Measurements from ENCODE around the gene EBF4.

The EBF4 gene

GRCh38 chr20:2687514-2687913, 5.1 kb upstream of the EBF4 start:
- TF ChIP-seq CTCF (IDR thresholded peaks at IDR 0.05; ENCODE audit: low read depth, low read length) = no peak
- no peak overlapping the region for H3K4me3 ChIP-seq (ENCODE audit: low read depth, low read length)

GRCh38 chr20:2688041-2688591, 4.5 kb upstream of the EBF4 start:
- peak; percentile 58 for TF ChIP-seq CTCF (IDR thresholded peaks at IDR 0.05; ENCODE audit: low read depth, low read length)

GRCh38 chr20:2690213-2690612, 2.4 kb upstream of the EBF4 start:
- H3K4me3 ChIP-seq (ENCODE audit: low read depth, low read length) = no peak overlapping the region
- TF ChIP-seq CTCF (IDR thresholded peaks at IDR 0.05; ENCODE audit: low read depth, low read length) = no peak

More at GRCh38 chr20:2688041-2688591, 4.5 kb upstream of the EBF4 start:
- H3K4me3 ChIP-seq (ENCODE audit: low read depth, low read length) = no peak overlapping the region

GRCh38 chr20:2690718-2691117, 1.9 kb upstream of the EBF4 start:
- H3K4me3 ChIP-seq (ENCODE audit: low read depth, low read length) = no peak overlapping the region
- no peak for TF ChIP-seq CTCF (IDR thresholded peaks at IDR 0.05; ENCODE audit: low read depth, low read length)

- no peak for TF ChIP-seq CTCF (IDR thresholded peaks at IDR 0.05; ENCODE audit: low read depth, low read length)
- H3K4me3 ChIP-seq (ENCODE audit: low read depth, low read length) = no peak overlapping the region
These were observed 1.5 kb upstream of the EBF4 start for GRCh38 chr20:2691127-2691526.

- no peak overlapping the region for H3K4me3 ChIP-seq (ENCODE audit: low read depth, low read length)
- TF ChIP-seq CTCF (IDR thresholded peaks at IDR 0.05; ENCODE audit: low read depth, low read length) = no peak
These were observed 931 bp upstream of the EBF4 start for GRCh38 chr20:2691663-2692035.

- no peak overlapping the region; the same call in 1 of the 2 replicates for H3K4me3 ChIP-seq (ENCODE audit: low read depth, low read length)
- TF ChIP-seq CTCF (IDR thresholded peaks at IDR 0.05; ENCODE audit: low read depth, low read length) = no peak
These were observed 306 bp downstream of the EBF4 start for GRCh38 chr20:2692886-2693285.
